ENCODE data around the gene AUTS2. TPM values are rescaled to one million over a fixed set of nuclear protein-coding genes. Genes with fewer than 3 reads are reported as not detected.

AUTS2 gene
- total and polyA plus RNA-seq, 2 experiments from 2014 or later: 32.0 to 91.0 TPM

- peaks cover 4% of the 10 kb centered on the region; the same call in 1 of the 3 replicates for H3K4me1 Mint-ChIP-seq
- Histone ChIP-seq H3K4me3 (no peak overlapping the region), H2AFZ (no peak overlapping the region), H3K9me2 (ENCODE audit: insufficient read depth) (peaks cover 3% of the 10 kb centered on the region; the same call in 1 of the 2 replicates), H3K27ac (ENCODE audit: low read depth) (no peak overlapping the region), H3K36me3 (ENCODE audit: insufficient read depth) (no peaks in the 10 kb centered on the region), H3F3A (replicated peaks; ENCODE audit: low read depth) (no peaks in the 10 kb centered on the region), H3K79me2 (replicated peaks; ENCODE audit: insufficient read depth) (no peaks in the 10 kb centered on the region), H3K27me3 (ENCODE audit: insufficient read depth) (no peaks in the 10 kb centered on the region), H3K4me2 (no peak overlapping the region), H3K4me1 (ENCODE audit: insufficient read depth) (no peaks in the 10 kb centered on the region), H4K20me1 (replicated peaks; ENCODE audit: insufficient read depth) (no peaks in the 10 kb centered on the region)
- H3K4me3 Mint-ChIP-seq: no peak overlapping the region
- H3K9me3 Mint-ChIP-seq: no peaks in the 10 kb centered on the region
- no peaks in the 10 kb centered on the region for H3K27me3 Mint-ChIP-seq (ENCODE audit: insufficient read depth, low read depth, poor library complexity)
- no peak overlapping the region for H3K27ac Mint-ChIP-seq
- no peak for ATAC-seq
- TF ChIP-seq REST (IDR thresholded peaks at IDR 0.05; ENCODE audit: unreplicated experiment): no peak
- no peak for TF ChIP-seq ZNF462 (CRISPR knock-in tag; IDR thresholded peaks at IDR 0.05)
- TF ChIP-seq CTCF (conservative IDR thresholded peaks at IDR 0.05; ENCODE audit: low read depth in 2 of 2): peak in 1 of 2 experiments; percentile 18; a peak in 1 of 4 replicates
- H3K36me3 Mint-ChIP-seq (ENCODE audit: low read depth): no peaks in the 10 kb centered on the region
- DNase-seq (ENCODE audit: low spot score): no peak
These were observed 925.1 kb downstream of the AUTS2 start for GRCh38 chr7:70523249-70523988.

All from GM23338 (cell line).